H9 (cell line): Measurements from ENCODE around the gene GPC1. TPM values are rescaled to one million over a fixed set of nuclear protein-coding genes. Genes with fewer than 3 reads are reported as not detected.

ENCODE experiments used
- DNase-seq: peaks from one replicate; pipeline ENCODE4 v3.0.0-alpha.2; 2017
- H2AFZ ChIP-seq: one replicate; pipeline ENCODE4 v1.6.1; 2013; ENCODE audit warnings: mild to moderate bottlenecking, low read length, control low read depth, moderate library complexity
- H2AK5ac ChIP-seq: 2 replicates; pipeline ENCODE4 v1.6.1; 2013; ENCODE audit warnings: low read length, control low read depth, mixed read lengths; ENCODE audit not compliant: insufficient read length
- H2BK120ac ChIP-seq: one replicate; pipeline ENCODE4 v1.6.1; 2013; ENCODE audit warnings: low read depth, mild to moderate bottlenecking, low read length, control low read depth, inconsistent platforms; ENCODE audit not compliant: poor library complexity, severe bottlenecking
- H2BK12ac ChIP-seq: 2 replicates; pipeline ENCODE4 v1.6.1; 2013; ENCODE audit warnings: low read length, control low read depth, mixed read lengths, low read depth; ENCODE audit not compliant: insufficient read length
- H2BK15ac ChIP-seq: 2 replicates; pipeline ENCODE4 v1.6.1; 2013; ENCODE audit warnings: low read depth, low read length, control low read depth
- H2BK20ac ChIP-seq: one replicate; pipeline ENCODE4 v1.6.1; 2013; ENCODE audit warnings: low read depth, mild to moderate bottlenecking, low read length, control low read depth, inconsistent platforms; ENCODE audit not compliant: poor library complexity, severe bottlenecking
- H2BK5ac ChIP-seq: 2 replicates; pipeline ENCODE4 v1.6.1; 2013; ENCODE audit warnings: low read length, control low read depth, mixed read lengths; ENCODE audit not compliant: insufficient read length
- H3K14ac ChIP-seq: 2 replicates; pipeline ENCODE4 v1.6.1; 2013; ENCODE audit warnings: low read length, control low read depth; ENCODE audit not compliant: insufficient read depth
- H3K18ac ChIP-seq: 2 replicates; pipeline ENCODE4 v1.6.1; 2013; ENCODE audit warnings: low read depth, mild to moderate bottlenecking, mixed read lengths, low read length, control low read depth; ENCODE audit not compliant: insufficient read length
- H3K23ac ChIP-seq: 2 replicates; pipeline ENCODE4 v1.6.1; 2013; ENCODE audit warnings: low read length, control low read depth, mixed read lengths, low read depth; ENCODE audit not compliant: insufficient read length
- H3K23me2 ChIP-seq: 2 replicates; pipeline ENCODE4 v1.6.1; 2013; ENCODE audit warnings: low read depth, mild to moderate bottlenecking, mixed read lengths, low read length, control low read depth; ENCODE audit not compliant: insufficient read length, poor library complexity, severe bottlenecking
- H3K27ac ChIP-seq: 2 replicates; pipeline ENCODE4 v1.5.1; 2013; ENCODE audit warnings: low read length, control low read depth, mixed read lengths, low read depth; ENCODE audit not compliant: insufficient read length
- H3K27me3 ChIP-seq: 2 replicates; pipeline ENCODE4 v1.6.1; 2013; ENCODE audit warnings: low read length, control low read depth, inconsistent platforms; ENCODE audit not compliant: insufficient read depth
- H3K4ac ChIP-seq: 2 replicates; pipeline ENCODE4 v1.6.1; 2013; ENCODE audit warnings: low read depth, mild to moderate bottlenecking, control low read depth, inconsistent platforms, low read length, moderate library complexity
- H3K4me1 ChIP-seq: 2 replicates; pipeline ENCODE4 v1.6.1; 2013; ENCODE audit warnings: low read length, control low read depth, inconsistent platforms; ENCODE audit not compliant: insufficient read depth
- H3K4me2 ChIP-seq: 2 replicates; pipeline ENCODE4 v1.6.1; 2013; ENCODE audit warnings: low read length, control low read depth, mixed read lengths; ENCODE audit not compliant: insufficient read length, insufficient read depth
- H3K56ac ChIP-seq: 2 replicates; pipeline ENCODE4 v1.6.1; 2013; ENCODE audit warnings: low read depth, mild to moderate bottlenecking, mixed read lengths, low read length, control low read depth; ENCODE audit not compliant: insufficient read length
- H3K79me1 ChIP-seq: 2 replicates; pipeline ENCODE4 v1.6.1; 2013; ENCODE audit warnings: low read depth, mild to moderate bottlenecking, moderate library complexity, low read length, control low read depth, inconsistent platforms; ENCODE audit not compliant: insufficient read depth, poor library complexity, severe bottlenecking
- H3K79me2 ChIP-seq: 2 replicates; pipeline ENCODE4 v1.6.1; 2013; ENCODE audit warnings: low read length, control low read depth, inconsistent platforms; ENCODE audit not compliant: insufficient read depth
- H3K9ac ChIP-seq: 2 replicates; pipeline ENCODE4 v1.6.1; 2013; ENCODE audit warnings: low read length, control low read depth, mixed read lengths; ENCODE audit not compliant: insufficient read length; ENCODE audit errors: extremely low read depth
- H3K9me3 ChIP-seq: one replicate; pipeline ENCODE4 v1.6.1; 2013; ENCODE audit warnings: low read depth, low read length, inconsistent platforms; ENCODE audit not compliant: control insufficient read depth
- H3T11ph ChIP-seq: one replicate; pipeline ENCODE4 v1.6.1; 2013; ENCODE audit warnings: mild to moderate bottlenecking, low read length, control low read depth, inconsistent platforms
- H4K20me1 ChIP-seq: one replicate; pipeline ENCODE4 v1.6.1; 2013; ENCODE audit not compliant: control insufficient read depth, insufficient read length, insufficient read depth
- H4K5ac ChIP-seq: 2 replicates; pipeline ENCODE4 v1.6.1; 2013; ENCODE audit warnings: low read depth, mild to moderate bottlenecking, mixed read lengths, low read length, control low read depth; ENCODE audit not compliant: insufficient read length
- H4K8ac ChIP-seq: replicated peaks from 2 replicates; pipeline ENCODE4 v1.6.1; 2013; ENCODE audit warnings: low read length, control low read depth, mixed read lengths, low read depth; ENCODE audit not compliant: insufficient read length
- H4K91ac ChIP-seq: 2 replicates; pipeline ENCODE4 v1.6.1; 2013; ENCODE audit warnings: low read depth, mild to moderate bottlenecking, moderate library complexity, mixed read lengths, low read length, control low read depth; ENCODE audit not compliant: insufficient read length
- H3K27ac Mint-ChIP-seq, 3 experiments: 2 replicates in 2 of 3; 3 replicates in 1 of 3; pipeline ENCODE4 v1.8.0; 2020 to 2021; ENCODE audit warnings: mixed read lengths in 3 of 3, mild to moderate bottlenecking in 1 of 3, moderate library complexity in 1 of 3
- H3K27me3 Mint-ChIP-seq: 2 replicates; pipeline ENCODE4 v1.8.0; 2021; ENCODE audit warnings: low read depth, mild to moderate bottlenecking, moderate library complexity, mixed read lengths
- H3K36me3 Mint-ChIP-seq, 3 experiments: 2 replicates in 2 of 3; 3 replicates in 1 of 3; pipeline ENCODE4 v1.8.0; 2020 to 2021; ENCODE audit warnings: low read depth in 3 of 3, mixed read lengths in 3 of 3; ENCODE audit not compliant: insufficient read depth in 1 of 3
- H3K4me1 Mint-ChIP-seq, 2 experiments: 2 replicates each; pipeline ENCODE4 v1.8.0; 2020; ENCODE audit warnings: mixed read lengths in 2 of 2
- H3K4me3 Mint-ChIP-seq, 2 experiments: 2 replicates in 1 of 2; 3 replicates in 1 of 2; pipeline ENCODE4 v1.8.0; 2020 to 2021; ENCODE audit warnings: mild to moderate bottlenecking in 2 of 2, mixed read lengths in 2 of 2, moderate library complexity in 1 of 2
- H3K9me3 Mint-ChIP-seq, 2 experiments: 2 replicates in 1 of 2; 3 replicates in 1 of 2; pipeline ENCODE4 v1.8.0; 2020; ENCODE audit warnings: mild to moderate bottlenecking in 2 of 2, mixed read lengths in 2 of 2, moderate library complexity in 1 of 2
- CTCF ChIP-seq: fragments of 200-600 bp; sonication (generic); conservative IDR thresholded peaks from 3 replicates; pipeline ENCODE4 v1.8.0; 2021; ENCODE audit warnings: antibody characterized with exemption, mild to moderate bottlenecking
- WGBS: extraction: QIAGEN DNeasy Blood & Tissue Kit; methylation state at CpG from one replicate; pipeline ENCODE4 v1.1.7; 2013; ENCODE audit warnings: missing lambda C conversion rate, low lambda C conversion rate, mixed read lengths; ENCODE audit not compliant: insufficient read length; ENCODE audit errors: extremely low coverage; 5-methylcytosine and 5-hydroxymethylcytosine counted together
- total RNA-seq: library from RNA; stranded (reverse); gene quantifications from 2 replicates; pipeline ENCODE4 v1.2.1, GENCODE V29; 2021

Gene GPC1
- total RNA-seq, 1 experiment from 2014 or later: 39.4 TPM

GRCh38 chr2:240394549-240394948 lies 40.9 kb upstream of the GPC1 start:
- H2BK120ac ChIP-seq: no peak overlapping the region

More at GRCh38 chr2:240394549-240394948, 40.9 kb upstream of the GPC1 start:
- no peak overlapping the region for H3K18ac ChIP-seq
- peak overlapping the region in 1 of 3 experiments; percentile 35; a peak in 1 of 7 replicates for H3K27ac Mint-ChIP-seq
- H2BK5ac ChIP-seq: no peak overlapping the region
- H2AFZ ChIP-seq: no peak overlapping the region
- no peaks in the 10 kb centered on the region for H3K79me2 ChIP-seq
- H3K56ac ChIP-seq: no peak overlapping the region
- no peak overlapping the region for H2AK5ac ChIP-seq
- no peak overlapping the region for H2BK12ac ChIP-seq
- no peaks in the 10 kb centered on the region for H3K4me1 ChIP-seq
- no peak overlapping the region for H3K9ac ChIP-seq
- H4K5ac ChIP-seq: no peak overlapping the region
- H3K4ac ChIP-seq: no peak overlapping the region
- peaks cover 7 to 11% of the 10 kb centered on the region in 2 experiments for H3K4me1 Mint-ChIP-seq
- H2BK20ac ChIP-seq: no peak overlapping the region
- peak; percentile 24 for DNase-seq
- no peak overlapping the region; the same call in 1 of the 2 replicates for H3K14ac ChIP-seq
- no peak overlapping the region for H4K91ac ChIP-seq
- no peaks in the 10 kb centered on the region; a peak in 1 of 5 replicates for H3K9me3 Mint-ChIP-seq
- H3K23me2 ChIP-seq: no peaks in the 10 kb centered on the region
- no peak for TF ChIP-seq CTCF
- H4K20me1 ChIP-seq: no peaks in the 10 kb centered on the region
- no peak overlapping the region for H4K8ac ChIP-seq
- H3K4me2 ChIP-seq: no peak overlapping the region
- no peaks in the 10 kb centered on the region for H3K79me1 ChIP-seq
- H3K36me3 Mint-ChIP-seq: no peaks in the 10 kb centered on the region; a peak in 1 of 7 replicates
- H3K4me3 Mint-ChIP-seq: no peak overlapping the region
- H3K27ac ChIP-seq: no peak overlapping the region
- no peak overlapping the region for H2BK15ac ChIP-seq
- no peak overlapping the region for H3K23ac ChIP-seq
- peaks cover 4% of the 10 kb centered on the region for H3K27me3 Mint-ChIP-seq
- no peaks in the 10 kb centered on the region for H3K9me3 ChIP-seq
- no peak overlapping the region for H3T11ph ChIP-seq
- WGBS: no CpG with 5 or more reads among the region's 9 CpGs
- H3K27me3 ChIP-seq: no peaks in the 10 kb centered on the region
